Muscle of arm (tissue), 12 donors: ENCODE results near the gene GPR55. TPM values are rescaled to one million over a fixed set of nuclear protein-coding genes. Genes with fewer than 3 reads are reported as not detected.

Source experiments
- DNase-seq: peaks from one replicate; pipeline ENCODE4 v3.0.0-alpha.2; 2013
- polyA plus RNA-seq, 12 donors: library from polyadenylated mRNA; unstranded; fragments of 120-200 nt; gene quantifications; one replicate each; pipeline ENCODE4 v1.2.1, GENCODE V29; 2013; ENCODE audit not compliant: insufficient read length in 12 of 12

The GPR55 gene
- polyA plus RNA-seq, 12 donors, result 0.05 to 0.26 (median 0.09) TPM; not detected in 8

DNA sequence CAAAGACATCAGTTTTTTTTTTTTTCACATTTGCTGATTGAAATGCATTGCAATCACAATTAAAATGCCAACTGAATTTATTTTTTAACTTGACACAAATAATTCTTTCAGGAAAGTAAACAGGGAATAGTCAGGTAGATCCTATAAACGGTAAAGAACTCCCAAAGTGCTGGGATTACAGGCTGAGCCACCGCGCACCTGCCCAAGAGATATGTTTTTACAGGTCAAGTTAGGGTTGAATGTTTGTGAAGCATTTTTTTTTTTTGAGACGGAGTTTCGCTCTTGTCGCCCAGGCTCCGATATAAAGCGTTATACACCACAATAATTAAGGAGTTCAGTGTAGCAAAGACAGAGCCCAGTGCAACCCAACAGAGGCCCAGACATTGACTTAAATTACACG lies 45.2 kb downstream of the GPR55 start:
- DNase-seq, result no peak

DNA sequence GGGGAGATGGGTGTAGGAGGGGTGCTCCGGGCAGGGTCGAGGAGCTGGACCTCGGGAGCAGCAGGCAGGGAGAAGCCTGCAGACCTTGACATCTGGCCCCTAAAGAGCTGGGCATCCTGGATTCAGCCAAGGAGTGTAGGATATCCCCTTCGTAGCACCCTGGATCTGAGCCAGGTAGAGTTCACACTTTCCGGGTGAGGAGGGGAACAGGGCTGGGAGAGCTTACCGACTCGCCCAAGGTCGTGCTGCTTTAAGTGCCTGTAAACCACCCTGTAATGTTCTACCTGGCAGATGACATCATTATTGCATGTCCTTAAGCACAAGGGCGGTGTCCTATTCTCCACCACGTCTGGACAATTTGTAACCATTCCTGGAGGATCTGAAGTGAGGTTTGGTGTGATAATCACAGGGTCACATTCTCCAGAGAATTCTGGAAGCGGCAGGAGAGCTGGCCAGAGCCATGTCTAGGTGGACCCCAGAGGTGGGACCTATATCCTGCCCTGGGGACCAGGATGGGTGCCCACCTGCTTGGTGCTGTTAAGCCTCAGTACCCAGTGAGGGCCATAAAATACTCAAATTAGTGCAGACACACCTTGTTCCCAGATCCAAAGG lies 45.7 kb downstream of the GPR55 start:
- DNase-seq, result no peak

DNA sequence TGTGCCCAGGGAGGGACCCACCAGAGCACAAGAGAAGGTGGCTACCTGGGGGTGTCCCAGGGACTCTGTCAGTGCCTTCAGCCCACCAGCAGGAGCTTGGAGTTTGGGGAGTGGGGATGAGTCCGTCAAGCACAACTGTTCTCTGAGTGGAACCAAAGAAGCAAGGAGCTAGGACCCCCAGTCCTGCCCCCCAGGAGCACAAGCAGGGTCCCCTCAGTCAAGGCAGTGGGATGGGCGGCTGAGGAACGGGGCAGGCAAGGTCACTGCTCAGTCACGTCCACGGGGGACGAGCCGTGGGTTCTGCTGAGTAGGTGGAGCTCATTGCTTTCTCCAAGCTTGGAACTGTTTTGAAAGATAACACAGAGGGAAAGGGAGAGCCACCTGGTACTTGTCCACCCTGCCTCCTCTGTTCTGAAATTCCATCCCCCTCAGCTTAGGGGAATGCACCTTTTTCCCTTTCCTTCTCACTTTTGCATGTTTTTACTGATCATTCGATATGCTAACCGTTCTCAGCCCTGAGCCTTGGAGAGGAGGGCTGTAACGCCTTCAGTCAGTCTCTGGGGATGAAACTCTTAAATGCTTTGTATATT lies 46.3 kb downstream of the GPR55 start:
- no peak for DNase-seq

DNA sequence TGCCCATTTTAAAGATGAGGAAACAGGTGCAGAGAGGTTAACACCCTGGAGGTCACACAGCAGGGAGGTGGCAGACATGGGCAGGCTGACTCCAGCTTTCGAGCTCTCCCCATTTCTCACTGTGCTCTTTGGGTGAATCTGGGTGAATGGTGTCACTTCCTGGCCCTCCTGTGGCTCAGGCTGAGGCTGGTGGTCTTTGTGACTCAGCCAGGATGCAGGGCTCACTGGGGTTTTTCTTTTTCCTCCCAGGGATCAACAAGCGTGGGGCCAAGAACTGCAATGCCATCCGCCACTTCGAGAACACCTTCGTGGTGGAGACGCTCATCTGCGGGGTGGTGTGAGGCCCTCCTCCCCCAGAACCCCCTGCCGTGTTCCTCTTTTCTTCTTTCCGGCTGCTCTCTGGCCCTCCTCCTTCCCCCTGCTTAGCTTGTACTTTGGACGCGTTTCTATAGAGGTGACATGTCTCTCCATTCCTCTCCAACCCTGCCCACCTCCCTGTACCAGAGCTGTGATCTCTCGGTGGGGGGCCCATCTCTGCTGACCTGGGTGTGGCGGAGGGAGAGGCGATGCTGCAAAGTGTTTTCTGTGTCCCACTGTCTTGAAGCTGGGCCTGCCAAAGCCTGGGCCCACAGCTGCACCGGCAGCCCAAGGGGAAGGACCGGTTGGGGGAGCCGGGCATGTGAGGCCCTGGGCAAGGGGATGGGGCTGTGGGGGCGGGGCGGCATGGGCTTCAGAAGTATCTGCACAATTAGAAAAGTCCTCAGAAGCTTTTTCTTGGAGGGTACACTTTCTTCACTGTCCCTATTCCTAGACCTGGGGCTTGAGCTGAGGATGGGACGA lies 47.1 kb downstream of the GPR55 start:
- DNase-seq, result no peak

DNA sequence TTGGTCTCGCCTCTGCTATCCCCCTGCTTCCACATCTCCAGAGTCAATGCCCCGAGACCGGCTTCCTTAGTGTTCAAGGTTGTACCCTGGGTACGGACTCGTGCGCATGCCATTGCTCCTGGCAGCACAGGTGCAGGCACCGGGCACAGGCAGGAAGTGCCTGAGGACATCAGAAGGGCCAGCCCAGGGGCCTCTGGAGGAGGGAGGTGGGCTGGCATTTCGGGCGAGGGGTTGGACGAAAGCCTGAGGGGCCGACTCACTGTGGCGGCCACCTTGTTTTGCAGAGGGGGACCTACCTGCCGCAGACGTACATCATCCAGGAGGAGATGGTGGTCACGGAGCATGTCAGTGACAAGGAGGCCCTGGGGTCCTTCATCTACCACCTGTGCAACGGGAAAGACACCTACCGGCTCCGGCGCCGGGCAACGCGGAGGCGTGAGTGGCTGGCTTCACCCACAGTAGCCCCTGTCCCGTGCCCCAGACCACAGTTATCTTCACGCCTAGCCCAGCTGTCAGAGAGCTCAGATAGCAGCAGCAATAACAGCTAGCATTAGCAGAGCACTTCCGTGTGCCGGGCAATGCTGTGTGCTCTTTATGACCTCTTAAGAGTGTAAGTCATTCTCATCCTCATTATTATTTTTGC lies 47.8 kb downstream of the GPR55 start:
- DNase-seq, result no peak

DNA sequence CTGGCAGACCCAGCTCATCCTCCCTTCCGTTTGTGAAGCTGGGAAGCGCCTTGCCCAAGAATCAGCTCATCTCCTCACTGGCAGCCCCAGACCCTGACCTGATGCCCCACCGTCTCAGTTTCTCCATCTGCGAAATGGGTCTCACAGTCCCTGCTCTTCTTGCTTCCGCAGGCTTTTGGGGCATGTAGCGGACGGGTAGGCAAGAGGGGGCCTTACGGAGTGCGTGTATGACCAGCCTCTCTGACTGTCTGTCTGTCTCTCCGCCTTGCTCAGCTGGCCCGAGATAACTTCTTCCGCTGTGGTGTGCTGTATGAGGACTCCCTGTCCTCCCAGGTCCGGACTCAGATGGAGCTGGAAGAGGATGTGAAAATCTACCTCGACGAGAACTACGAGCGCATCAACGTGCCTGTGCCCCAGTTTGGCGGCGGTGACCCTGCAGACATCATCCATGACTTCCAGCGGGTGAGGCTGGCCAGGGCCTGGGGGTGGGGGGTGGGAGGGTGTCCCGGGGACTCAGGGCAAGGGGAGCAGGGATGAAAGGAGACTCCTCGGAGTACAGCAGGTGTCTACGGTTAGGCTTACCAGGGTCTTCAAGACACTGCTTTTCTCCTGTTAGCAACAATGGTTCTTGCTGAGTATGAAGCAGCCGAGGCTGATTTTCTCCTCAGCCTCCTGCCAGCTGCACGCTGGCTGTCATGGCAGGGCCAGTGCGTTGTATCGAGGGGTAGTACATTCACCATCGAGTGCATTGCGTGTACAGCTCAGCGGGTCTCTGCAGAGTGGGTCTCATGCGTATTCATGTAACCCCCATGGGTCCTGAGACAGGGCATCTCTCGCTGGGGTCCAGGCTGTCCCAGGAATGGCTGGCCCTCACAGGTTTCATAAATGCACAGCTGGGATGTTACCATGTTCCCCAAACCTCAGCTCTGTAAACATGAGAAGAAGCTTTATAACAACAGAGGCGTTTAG lies 49.4 kb downstream of the GPR55 start:
- no peak for DNase-seq

DNA sequence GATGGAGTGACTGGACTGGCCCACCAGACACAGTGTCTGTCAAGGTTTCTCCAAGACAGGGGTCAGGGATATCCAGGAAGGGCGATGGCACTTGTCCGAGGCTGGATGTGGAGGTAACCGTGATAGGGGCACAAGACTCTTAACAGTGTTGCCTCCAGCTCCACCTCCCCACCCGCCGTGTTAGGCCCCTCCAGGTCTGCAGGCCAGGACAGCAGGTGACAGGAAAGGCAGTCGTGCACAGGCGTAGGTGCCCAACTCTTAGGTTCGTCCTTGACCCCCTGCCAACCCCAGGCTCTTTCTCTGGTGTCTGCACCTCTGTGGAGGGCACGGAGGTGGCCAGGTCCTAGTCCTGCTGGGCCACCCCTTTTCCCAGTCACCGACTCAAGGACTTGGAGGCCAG lies 50.2 kb downstream of the GPR55 start:
- no peak for DNase-seq

DNA sequence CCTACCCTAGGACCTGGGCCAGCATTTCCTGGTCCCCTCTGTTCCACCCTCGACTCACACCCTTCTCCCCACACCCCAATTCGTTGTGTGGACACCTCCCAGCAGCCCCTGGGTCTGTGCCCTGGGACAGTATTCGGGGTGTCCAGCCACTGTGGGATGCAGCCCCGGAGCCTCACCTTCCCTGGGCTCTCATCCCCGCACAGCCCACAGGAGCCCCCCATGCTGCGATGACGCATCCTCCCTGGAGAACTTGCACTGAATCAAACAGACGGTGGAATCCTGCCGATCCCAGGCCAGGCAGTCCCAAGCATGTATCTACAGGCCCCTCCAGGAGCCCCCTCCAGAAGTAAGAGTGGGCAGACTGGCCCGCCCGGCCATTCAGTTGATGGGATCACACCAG lies 50.6 kb downstream of the GPR55 start:
- no peak for DNase-seq

DNA sequence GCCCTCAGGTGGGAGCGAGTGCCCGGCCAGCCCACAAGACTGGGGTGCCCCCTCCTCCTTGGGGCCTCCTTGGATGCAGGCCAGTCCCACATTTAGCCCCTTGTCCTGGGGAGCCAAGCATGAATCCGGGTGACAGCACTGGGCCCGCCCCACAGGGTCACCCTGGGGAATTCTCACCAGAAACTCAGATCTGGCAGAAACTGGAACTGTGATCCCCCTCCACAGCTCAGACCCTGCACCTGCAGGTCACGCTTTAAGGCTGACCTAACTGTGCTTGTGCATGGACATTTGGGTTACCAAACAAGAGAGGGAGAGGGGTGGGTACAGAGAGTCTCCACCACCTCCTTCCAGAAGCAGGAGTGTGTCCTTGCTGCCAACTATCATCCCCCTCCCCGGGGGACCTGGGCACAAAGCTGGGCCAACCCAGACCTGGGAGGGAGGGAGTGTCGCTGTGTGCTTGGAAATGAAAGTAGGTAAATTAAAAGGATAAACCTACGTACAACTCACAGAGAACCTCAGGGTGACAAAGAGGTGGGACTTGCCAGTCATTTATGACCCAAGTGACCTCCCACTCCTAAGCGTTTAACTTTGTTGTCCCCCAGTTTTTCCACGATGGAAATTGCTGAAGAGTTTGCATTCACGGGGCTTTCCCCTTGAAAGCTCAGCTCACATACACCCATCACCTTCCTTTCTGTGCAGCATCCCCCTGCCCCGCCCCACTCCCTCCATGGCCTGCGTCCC lies 51.2 kb downstream of the GPR55 start:
- DNase-seq, result no peak

DNA sequence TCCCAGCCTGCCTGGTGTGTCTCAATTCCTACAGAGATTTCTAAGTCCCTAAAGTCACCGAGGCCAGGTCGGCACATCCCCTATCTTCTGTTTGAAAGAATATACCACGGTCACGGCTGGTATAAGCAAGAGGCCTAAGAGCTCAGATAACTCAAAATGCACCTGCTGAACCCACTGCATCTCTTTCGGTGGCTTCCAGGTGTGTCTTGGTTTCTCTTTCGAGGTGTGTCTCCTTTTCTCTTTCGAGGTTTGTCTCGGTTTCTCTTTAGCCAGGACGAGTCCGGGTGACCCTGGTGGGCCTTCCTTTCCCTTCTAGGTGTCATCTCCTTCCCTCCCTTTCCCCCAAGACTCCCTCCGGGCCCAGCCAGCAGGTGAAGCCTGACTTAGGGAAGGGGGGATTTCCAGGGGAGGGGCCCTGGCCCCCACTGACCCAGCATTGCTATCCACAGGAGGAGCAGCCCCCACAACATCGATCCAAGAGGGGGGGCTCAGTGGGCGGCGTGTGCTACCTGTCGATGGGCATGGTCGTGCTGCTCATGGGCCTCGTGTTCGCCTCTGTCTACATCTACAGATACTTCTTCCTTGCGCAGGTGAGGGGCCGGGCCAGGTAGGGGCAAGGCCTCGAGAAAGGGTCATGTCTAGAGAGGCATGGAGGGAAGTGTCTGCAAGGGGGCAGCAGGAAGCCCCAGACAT lies 51.9 kb downstream of the GPR55 start:
- no peak for DNase-seq

DNA sequence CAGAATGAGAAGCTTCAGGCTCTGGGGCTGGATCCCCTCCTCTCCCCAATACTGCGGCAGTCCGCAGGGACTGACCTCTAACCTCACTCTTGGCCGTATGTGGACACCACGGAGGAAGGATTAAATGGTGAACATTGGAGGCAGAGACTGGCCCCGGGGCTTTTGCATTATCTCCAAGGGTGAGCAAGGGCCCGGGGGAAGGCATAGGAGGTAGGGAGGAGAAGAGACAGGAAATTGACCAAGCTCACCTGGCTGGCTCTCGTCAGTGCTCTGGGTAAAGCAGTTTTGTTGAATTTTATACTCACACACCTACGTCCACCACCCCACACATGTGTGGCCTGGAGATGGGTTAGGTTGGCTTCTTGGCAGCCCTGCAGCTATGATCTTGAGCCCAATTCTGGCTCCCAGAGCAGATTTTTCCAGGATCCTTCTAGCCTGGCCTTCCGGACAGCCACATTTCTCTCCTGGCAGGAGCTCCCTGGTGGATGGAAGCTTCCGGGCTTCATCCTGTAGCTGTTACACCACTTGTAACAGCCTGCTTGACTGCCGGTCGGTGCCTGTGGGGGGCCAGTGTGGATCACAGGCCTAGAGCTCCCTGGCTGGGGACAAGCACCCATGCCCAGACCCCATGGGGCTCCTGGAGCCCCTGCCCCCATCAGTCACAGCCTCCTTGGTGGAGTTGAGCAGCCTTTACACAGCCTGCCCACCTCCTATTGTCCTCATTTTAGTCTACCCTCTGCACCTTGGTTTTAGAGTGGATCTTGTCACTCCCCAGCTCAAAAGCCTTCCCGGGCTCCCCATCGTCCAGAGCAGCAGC lies 52.7 kb downstream of the GPR55 start:
- DNase-seq, result no peak

DNA sequence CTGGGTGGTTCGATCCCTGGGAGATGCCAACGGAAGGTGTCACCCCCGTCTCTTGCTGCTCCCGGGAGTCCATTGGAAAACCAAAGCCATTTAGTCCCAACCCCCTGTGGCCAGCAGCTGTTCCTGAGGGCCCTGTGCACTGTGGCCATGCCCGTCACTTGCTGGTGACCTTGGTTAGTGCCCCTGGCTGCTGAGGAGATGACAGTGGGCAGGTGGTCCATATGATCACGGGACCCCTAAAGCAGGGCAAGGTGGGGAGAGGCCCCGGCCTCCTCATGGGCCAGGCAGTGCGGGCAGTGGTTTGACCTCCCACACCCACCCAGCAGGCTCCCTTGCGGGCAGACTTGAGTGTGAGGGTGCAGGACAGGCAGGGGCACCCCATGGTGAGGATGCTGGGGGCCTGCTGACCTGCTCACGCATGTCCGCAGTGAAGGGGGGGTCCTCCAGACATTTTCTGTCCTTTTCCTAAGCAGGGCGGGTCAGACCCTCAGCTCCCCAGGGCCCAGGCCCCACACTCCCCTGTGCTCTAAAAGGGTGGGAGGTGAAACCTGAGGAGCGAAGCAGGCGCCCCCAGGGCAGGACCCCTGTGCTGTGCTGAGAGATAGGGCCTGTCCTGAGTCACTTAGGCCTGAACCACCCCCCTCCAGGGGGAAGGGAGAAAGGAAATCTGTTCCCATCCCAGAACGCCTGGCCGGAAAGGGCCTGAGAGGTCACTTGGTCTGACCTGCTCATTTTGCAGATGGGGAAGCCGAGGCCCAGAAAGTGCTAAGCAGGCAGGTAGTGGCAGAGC lies 53.5 kb downstream of the GPR55 start:
- no peak for DNase-seq

DNA sequence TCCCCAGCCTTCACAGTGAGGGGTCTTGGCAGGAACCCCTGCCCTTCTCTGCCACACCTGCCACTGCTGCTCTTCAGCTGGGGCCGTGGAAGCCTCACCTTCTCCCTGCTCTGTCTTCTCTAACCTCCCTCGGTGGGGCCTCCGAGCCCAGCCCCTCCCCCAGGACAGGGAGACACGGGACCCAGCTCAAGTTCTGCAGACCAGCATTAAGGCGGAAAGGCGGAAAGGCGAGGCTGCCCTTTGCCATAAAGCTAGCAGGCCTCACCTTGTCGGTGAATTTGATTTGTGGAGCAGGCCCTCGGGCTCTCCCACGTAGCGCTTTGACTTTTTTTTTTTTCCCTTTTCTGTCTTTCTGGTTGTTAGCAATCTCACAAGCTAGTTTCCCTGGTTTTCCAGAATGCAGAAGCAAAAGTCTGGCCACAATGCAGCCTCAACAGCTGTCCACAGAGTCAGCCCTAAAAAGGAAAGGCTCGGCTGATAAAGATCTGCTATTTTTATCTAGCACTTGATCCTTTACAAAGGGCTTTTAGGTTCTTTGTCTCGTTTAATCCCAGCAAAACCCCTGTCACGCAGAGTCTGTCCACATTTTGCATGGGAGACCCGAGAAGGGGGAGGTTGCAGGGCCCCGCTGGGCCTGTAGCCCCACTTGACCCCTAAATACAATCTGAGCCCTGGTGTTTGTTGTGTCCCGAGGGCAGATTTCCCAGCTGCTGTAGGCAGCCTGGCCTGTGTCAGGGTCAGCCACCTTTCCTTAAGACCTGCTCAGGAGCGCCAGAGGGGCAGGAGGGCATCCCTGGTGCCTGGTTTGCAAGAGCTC lies 54.3 kb downstream of the GPR55 start:
- DNase-seq, result peak; percentile 37

DNA sequence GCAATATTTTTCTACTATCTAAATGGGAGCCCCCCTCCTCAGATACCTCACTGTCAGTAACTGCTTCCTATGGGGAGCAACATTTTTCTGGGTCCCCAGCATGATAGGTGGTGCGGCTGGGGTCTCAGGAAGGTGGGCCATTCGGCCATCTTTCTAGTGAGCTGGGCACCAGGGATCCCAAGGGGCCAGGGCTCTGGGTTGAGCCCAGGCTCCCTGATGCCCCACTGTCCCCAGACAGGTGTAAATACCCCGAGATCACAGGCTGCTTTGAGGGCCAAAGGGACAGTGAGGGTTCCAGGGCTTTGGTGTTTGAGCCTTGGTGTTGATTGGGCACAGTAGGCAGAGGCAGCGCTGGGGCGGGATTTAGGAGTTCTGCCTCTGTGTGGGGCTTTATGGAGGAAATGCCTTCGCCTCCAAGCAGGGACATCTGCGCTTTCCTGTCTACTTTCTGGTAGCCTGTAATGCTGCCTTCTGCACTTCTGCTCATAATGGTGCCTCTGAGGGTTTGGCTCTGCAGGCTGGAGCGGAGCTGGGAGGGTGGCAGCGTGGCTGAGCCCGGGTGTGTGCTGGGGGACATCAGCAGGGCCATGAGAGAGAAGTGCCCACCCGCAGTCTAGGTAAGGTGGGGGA lies 55.0 kb downstream of the GPR55 start:
- no peak for DNase-seq

DNA sequence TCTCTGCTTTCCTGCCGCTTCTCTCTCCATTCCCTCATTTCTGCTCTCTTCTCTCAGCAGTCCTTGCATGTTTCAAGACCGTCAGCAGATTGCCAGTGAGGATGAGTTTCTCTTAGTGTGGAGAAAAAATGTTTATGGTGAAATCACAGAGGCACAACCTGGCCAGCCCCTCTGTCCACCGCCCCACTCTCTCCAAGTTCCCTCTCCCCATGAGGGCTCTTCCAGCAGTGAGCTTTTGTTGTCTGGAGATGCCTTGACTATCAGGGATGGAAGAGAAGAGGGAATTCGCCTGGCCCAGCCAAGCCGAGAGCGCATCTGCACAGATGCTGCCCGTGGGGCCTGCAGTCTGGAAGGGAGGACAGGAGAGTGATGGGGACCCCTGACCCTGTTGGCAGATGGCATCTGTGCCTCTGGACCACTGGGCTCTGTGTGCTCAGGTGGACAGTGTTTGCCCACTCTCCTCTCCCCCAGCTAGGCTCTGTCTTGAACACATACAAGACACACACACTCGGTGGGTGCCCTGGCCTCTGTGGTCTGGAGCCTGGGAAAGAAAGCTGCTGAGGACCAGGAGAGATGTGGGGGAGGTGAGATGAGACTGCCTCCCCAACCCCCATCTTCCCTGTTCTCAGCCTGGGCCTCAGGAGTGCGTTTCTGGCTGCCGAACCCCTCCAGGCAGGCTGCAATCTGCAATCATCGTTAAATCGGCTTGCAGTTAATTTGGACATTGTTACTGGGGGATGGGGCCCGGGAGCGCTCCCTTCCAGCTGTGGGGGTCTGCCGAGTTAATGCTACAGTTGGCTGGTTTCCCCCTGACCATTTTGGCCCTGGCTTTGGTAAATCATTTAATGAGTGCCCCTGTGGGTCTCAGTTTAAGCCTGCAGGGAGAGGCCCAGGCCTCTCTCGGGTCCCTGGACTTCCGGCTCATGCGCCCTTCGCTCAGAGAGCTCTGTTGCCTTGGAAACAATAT lies 55.8 kb downstream of the GPR55 start:
- peak; percentile 45 for DNase-seq
